Caco-2 (cell line): ENCODE results near the gene NUFIP1. TPM values are rescaled to one million over a fixed set of nuclear protein-coding genes. Genes with fewer than 3 reads are reported as not detected.

Experiments
- BruUV-seq: library from RNA; stranded (reverse); fragments of 400-500 nt; replicated peaks from 2 replicates; lab custom pipeline; 2021; lab: Mats Ljungman, UMichigan
- CTCF ChIA-PET: fragments of 300-600 bp; sonication (Branson Sonifier 250); formaldehyde crosslinking; loops from one replicate; lab custom pipeline; 2022; ENCODE audit warnings: antibody characterized with exemption; lab: Charles Lee
- POLR2A ChIA-PET: fragments of 300-600 bp; sonication (Branson Sonifier 250); formaldehyde crosslinking; loops from one replicate; lab custom pipeline; 2022; ENCODE audit warnings: antibody characterized with exemption; lab: Charles Lee
- DNase-seq, 2 experiments: peaks; one replicate each; pipeline versions ENCODE4 v3.0.0 to v3.0.0-alpha.2; 2020 to 2022
- H3K27me3 ChIP-seq: replicated peaks from 2 replicates; pipeline ENCODE4 v1.6.0; 2011; ENCODE audit warnings: low read length; ENCODE audit not compliant: control insufficient read depth, insufficient read depth
- H3K36me3 ChIP-seq: 2 replicates; pipeline ENCODE4 v1.5.1; 2011; ENCODE audit warnings: low read length; ENCODE audit not compliant: control insufficient read depth, insufficient read depth
- H3K4me1 ChIP-seq: fragments of 250-450 bp; sonication (Bioruptor Pico); 2 replicates; pipeline ENCODE4 v1.5.1; 2020; ENCODE audit warnings: mild to moderate bottlenecking
- H3K4me3 ChIP-seq: 2 replicates; pipeline ENCODE4 v1.5.1; 2011; ENCODE audit warnings: low read depth, mild to moderate bottlenecking, control low read depth, low read length
- H3K9me3 ChIP-seq: fragments of 250-450 bp; sonication (Bioruptor Pico); 2 replicates; pipeline ENCODE4 v1.5.1; 2020; ENCODE audit warnings: mild to moderate bottlenecking, moderate library complexity
- H3K27ac Mint-ChIP-seq: one replicate; pipeline ENCODE4 v1.8.0; 2022; ENCODE audit warnings: mixed read lengths; ENCODE audit not compliant: unreplicated experiment
- H3K27me3 Mint-ChIP-seq: one replicate; pipeline ENCODE4 v1.8.0; 2022; ENCODE audit warnings: mixed read lengths; ENCODE audit not compliant: insufficient read depth, unreplicated experiment
- H3K36me3 Mint-ChIP-seq: one replicate; pipeline ENCODE4 v1.8.0; 2022; ENCODE audit warnings: mild to moderate bottlenecking, mixed read lengths; ENCODE audit not compliant: insufficient read depth, unreplicated experiment
- H3K4me1 Mint-ChIP-seq: one replicate; pipeline ENCODE4 v1.8.0; 2022; ENCODE audit warnings: low read depth, mixed read lengths; ENCODE audit not compliant: unreplicated experiment
- H3K4me3 Mint-ChIP-seq: one replicate; pipeline ENCODE4 v1.8.0; 2022; ENCODE audit warnings: mild to moderate bottlenecking, moderate library complexity, mixed read lengths; ENCODE audit not compliant: unreplicated experiment
- H3K9me3 Mint-ChIP-seq: one replicate; pipeline ENCODE4 v1.8.0; 2022; ENCODE audit warnings: mixed read lengths; ENCODE audit not compliant: unreplicated experiment
- intact Hi-C: fragments of 100-400 bp; cut with micrococcal nuclease; formaldehyde crosslinking; loops from one replicate; pipeline ENCODE4 v1.10.0; 2022; ENCODE audit not compliant: unreplicated experiment
- total RNA-seq: library from RNA; stranded (reverse); gene quantifications from 2 replicates; pipeline ENCODE4 v1.2.3, GENCODE V29; 2022
- TF ChIP-seq, protein P1 (sequence below), 2 experiments: fragments of 200-600 bp in 1 of 2; IDR thresholded peaks; 1 replicate in 1 of 2; 2 replicates in 1 of 2; pipeline versions ENCODE4 v1.5.1 to v1.8.0; 2011 to 2022; ENCODE audit warnings: antibody characterized with exemption in 1 of 2, control low read depth in 1 of 2, inconsistent platforms in 1 of 2, low read depth in 1 of 2, low read length in 1 of 2, mild to moderate bottlenecking in 1 of 2, moderate library complexity in 1 of 2; ENCODE audit not compliant: insufficient read depth in 1 of 2, severe bottlenecking in 1 of 2, unreplicated experiment in 1 of 2

The NUFIP1 gene
- total RNA-seq, 1 experiment from 2014 or later = 15.4 TPM

DNA sequence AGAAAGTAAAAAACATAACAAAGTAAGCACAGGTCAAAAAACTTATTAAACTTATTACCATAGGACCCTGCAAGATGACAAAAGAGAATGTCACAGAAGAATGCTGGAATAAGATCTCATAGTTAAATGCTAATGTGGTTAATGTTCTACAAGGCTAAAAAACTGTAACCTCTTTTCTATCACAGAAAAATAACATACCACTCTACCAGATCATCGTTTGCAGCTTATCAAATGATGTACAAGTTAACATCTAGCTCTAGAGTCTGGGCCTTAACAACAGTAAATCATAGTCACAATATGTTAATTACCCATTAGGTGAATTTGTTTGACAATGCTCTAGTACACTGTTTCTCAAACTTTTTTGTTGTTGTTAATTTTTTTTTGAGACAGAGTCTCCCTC, 53.0 kb downstream of the NUFIP1 start:
- POLR2A ChIA-PET = no interaction called here

DNA sequence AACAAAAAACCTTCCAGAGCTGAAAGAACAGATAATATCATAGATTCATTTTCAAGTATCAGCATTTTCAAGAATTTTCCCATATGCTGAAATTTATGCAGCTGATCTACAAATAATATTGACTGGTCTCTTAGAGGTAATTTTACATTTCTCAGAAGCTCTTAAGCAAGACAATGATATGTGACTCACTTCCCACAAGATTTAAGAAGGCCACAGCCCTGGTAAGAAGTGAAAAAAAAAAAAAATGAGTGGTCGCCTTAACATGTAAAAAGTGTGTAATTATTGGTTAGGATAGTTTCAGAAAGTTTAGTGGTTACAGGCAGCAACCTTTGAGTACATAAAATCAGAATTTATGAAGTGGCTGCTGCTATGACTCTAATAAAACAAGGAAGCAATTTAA, 54.5 kb downstream of the NUFIP1 start:
- no peak overlapping the region for H3K4me3 Mint-ChIP-seq
- no TSS peak for BruUV-seq
- no peaks in the 10 kb centered on the region for H3K27me3 Mint-ChIP-seq
- intact Hi-C loops = loop anchor here (2.0 kb wide), 1 partner anchor 16 kb away; no protein-coding TSS in a partner anchor
- H3K27ac Mint-ChIP-seq = no peak overlapping the region
- Histone ChIP-seq H3K36me3 (no peaks in the 10 kb centered on the region), H3K4me3 (no peak overlapping the region), H3K27me3 (no peaks in the 10 kb centered on the region), H3K4me1 (no peaks in the 10 kb centered on the region), H3K9me3 (no peaks in the 10 kb centered on the region)
- ChIA-PET CTCF (interaction anchor here (1.1 kb wide), 1 partner anchor 16 kb away, joined by 3 read pairs; no protein-coding TSS in a partner anchor), POLR2A (no interaction called here)
- no peaks in the 10 kb centered on the region for H3K36me3 Mint-ChIP-seq
- H3K9me3 Mint-ChIP-seq = no peaks in the 10 kb centered on the region
- TF ChIP-seq, protein P1, sequence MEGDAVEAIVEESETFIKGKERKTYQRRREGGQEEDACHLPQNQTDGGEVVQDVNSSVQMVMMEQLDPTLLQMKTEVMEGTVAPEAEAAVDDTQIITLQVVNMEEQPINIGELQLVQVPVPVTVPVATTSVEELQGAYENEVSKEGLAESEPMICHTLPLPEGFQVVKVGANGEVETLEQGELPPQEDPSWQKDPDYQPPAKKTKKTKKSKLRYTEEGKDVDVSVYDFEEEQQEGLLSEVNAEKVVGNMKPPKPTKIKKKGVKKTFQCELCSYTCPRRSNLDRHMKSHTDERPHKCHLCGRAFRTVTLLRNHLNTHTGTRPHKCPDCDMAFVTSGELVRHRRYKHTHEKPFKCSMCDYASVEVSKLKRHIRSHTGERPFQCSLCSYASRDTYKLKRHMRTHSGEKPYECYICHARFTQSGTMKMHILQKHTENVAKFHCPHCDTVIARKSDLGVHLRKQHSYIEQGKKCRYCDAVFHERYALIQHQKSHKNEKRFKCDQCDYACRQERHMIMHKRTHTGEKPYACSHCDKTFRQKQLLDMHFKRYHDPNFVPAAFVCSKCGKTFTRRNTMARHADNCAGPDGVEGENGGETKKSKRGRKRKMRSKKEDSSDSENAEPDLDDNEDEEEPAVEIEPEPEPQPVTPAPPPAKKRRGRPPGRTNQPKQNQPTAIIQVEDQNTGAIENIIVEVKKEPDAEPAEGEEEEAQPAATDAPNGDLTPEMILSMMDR (IDR thresholded peaks at IDR 0.05; ENCODE audit: insufficient read depth in 1 of 2, low read depth in 1 of 2, low read length in 1 of 2, severe bottlenecking in 1 of 2, unreplicated experiment in 1 of 2) = no peak
- H3K4me1 Mint-ChIP-seq = peaks cover 6% of the 10 kb centered on the region
- no peak for DNase-seq

More for the DNA sequence above, 53.0 kb downstream of the NUFIP1 start:
- no peaks in the 10 kb centered on the region for H3K36me3 ChIP-seq
- H3K4me1 Mint-ChIP-seq = peaks cover 6% of the 10 kb centered on the region
- no TSS peak for BruUV-seq
- H3K27ac Mint-ChIP-seq = no peak overlapping the region
- no peak overlapping the region for H3K4me3 ChIP-seq
- CTCF ChIA-PET = no interaction called here
- no peaks in the 10 kb centered on the region for H3K27me3 ChIP-seq
- no peaks in the 10 kb centered on the region for H3K27me3 Mint-ChIP-seq
- no peaks in the 10 kb centered on the region for H3K9me3 ChIP-seq
- no peak for DNase-seq
- peaks cover 7% of the 10 kb centered on the region for H3K36me3 Mint-ChIP-seq
- intact Hi-C loops = no loop called here
- no peak overlapping the region for H3K4me3 Mint-ChIP-seq
- H3K4me1 ChIP-seq = no peaks in the 10 kb centered on the region
- H3K9me3 Mint-ChIP-seq = no peaks in the 10 kb centered on the region
- TF ChIP-seq, protein P1 (IDR thresholded peaks at IDR 0.05; ENCODE audit: insufficient read depth in 1 of 2, low read depth in 1 of 2, low read length in 1 of 2, severe bottlenecking in 1 of 2, unreplicated experiment in 1 of 2) = no peak

DNA sequence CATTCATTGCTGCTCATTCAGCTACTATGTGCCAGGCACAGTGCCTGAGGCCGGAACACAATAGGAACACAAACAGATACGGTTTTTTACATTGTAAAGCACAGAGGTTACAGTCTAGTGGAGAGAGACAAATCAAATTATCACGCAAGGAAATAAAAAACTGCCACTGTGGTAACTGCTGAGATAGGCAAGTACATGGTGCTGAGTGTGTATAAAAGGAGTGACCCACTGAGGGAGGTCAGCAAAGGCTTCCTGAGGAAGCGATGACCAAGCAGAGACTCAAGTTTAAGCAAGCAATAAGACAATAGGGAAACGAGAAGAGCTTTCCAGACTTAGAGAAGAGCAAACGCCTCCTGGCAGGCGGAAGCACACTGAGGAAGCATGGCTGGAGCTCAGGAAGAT, 56.4 kb downstream of the NUFIP1 start:
- intact Hi-C loops = no loop called here
- H3K36me3 Mint-ChIP-seq = no peaks in the 10 kb centered on the region
- no peak overlapping the region for H3K27ac Mint-ChIP-seq
- Histone ChIP-seq H3K4me1 (no peaks in the 10 kb centered on the region), H3K4me3 (no peak overlapping the region), H3K27me3 (no peaks in the 10 kb centered on the region), H3K9me3 (no peaks in the 10 kb centered on the region), H3K36me3 (no peaks in the 10 kb centered on the region)
- CTCF ChIA-PET = no interaction called here
- no TSS peak for BruUV-seq
- POLR2A ChIA-PET = no interaction called here
- DNase-seq = no peak
- no peak overlapping the region for H3K4me3 Mint-ChIP-seq
- TF ChIP-seq, protein P1 (IDR thresholded peaks at IDR 0.05; ENCODE audit: insufficient read depth in 1 of 2, low read depth in 1 of 2, low read length in 1 of 2, severe bottlenecking in 1 of 2, unreplicated experiment in 1 of 2) = no peak
- no peaks in the 10 kb centered on the region for H3K27me3 Mint-ChIP-seq
- H3K4me1 Mint-ChIP-seq = peaks cover 6% of the 10 kb centered on the region
- no peaks in the 10 kb centered on the region for H3K9me3 Mint-ChIP-seq
